Colonic mucosa (tissue), 4 donors: ENCODE measurements around the gene INTS13. TPM values are rescaled to one million over a fixed set of nuclear protein-coding genes. Genes with fewer than 3 reads are reported as not detected.
"Not testable (repeated sequence)": the region's sequence is repeated elsewhere in the genome, so short reads cannot be mapped to it uniquely, and the experiment has no call there.

Experiments used
- DNase-seq: peaks from one replicate; pipeline ENCODE4 v3.0.0-alpha.2; 2020
- H3K27ac ChIP-seq: fragments of 200-600 bp; one replicate; pipeline ENCODE4 v1.8.0; 2021
- H3K27me3 ChIP-seq: fragments of 200-600 bp; one replicate; pipeline ENCODE4 v1.8.0; 2021
- H3K36me3 ChIP-seq: fragments of 200-600 bp; one replicate; pipeline ENCODE4 v1.8.0; 2021
- H3K4me1 ChIP-seq: fragments of 200-600 bp; one replicate; pipeline ENCODE4 v1.8.0; 2021; ENCODE audit warnings: mild to moderate bottlenecking
- H3K4me3 ChIP-seq: fragments of 200-600 bp; one replicate; pipeline ENCODE4 v1.8.0; 2021
- H3K9ac ChIP-seq, 2 donors: one replicate each; pipeline ENCODE4 v1.7.0; 2013; ENCODE audit warnings: control low read depth in 2 of 2, low read depth in 2 of 2, low read length in 2 of 2
- H3K9me3 ChIP-seq: fragments of 200-600 bp; one replicate; pipeline ENCODE4 v1.8.0; 2021
- intact Hi-C: fragments of 100-400 bp; cut with DNase I; formaldehyde crosslinking; loops from one replicate; pipeline ENCODE4 v1.14.1; 2022
- total RNA-seq, 2 donors: library from RNA; stranded (reverse); fragmentation: NEBNext Ultra II Directional in 1 of 2; extraction: Animal tissue kit (Norgen Biotek cat#: 25700) in 1 of 2; gene quantifications; one replicate each; pipeline ENCODE4 v1.2.1, GENCODE V29; 2021
- TF ChIP-seq, protein P1 (sequence below): fragments of 200-600 bp; IDR thresholded peaks from one replicate; pipeline ENCODE4 v1.8.0; 2022; ENCODE audit warnings: antibody characterized with exemption, mild to moderate bottlenecking
- donor health status: healthy.
- donor health status: DM: no; HTN: no; CAD: no.
- donor health status: DM: no; HTN: no; CAD: no.

Gene INTS13
- total RNA-seq, 2 donors from 2014 or later = 15.8 to 17.9 TPM

DNA sequence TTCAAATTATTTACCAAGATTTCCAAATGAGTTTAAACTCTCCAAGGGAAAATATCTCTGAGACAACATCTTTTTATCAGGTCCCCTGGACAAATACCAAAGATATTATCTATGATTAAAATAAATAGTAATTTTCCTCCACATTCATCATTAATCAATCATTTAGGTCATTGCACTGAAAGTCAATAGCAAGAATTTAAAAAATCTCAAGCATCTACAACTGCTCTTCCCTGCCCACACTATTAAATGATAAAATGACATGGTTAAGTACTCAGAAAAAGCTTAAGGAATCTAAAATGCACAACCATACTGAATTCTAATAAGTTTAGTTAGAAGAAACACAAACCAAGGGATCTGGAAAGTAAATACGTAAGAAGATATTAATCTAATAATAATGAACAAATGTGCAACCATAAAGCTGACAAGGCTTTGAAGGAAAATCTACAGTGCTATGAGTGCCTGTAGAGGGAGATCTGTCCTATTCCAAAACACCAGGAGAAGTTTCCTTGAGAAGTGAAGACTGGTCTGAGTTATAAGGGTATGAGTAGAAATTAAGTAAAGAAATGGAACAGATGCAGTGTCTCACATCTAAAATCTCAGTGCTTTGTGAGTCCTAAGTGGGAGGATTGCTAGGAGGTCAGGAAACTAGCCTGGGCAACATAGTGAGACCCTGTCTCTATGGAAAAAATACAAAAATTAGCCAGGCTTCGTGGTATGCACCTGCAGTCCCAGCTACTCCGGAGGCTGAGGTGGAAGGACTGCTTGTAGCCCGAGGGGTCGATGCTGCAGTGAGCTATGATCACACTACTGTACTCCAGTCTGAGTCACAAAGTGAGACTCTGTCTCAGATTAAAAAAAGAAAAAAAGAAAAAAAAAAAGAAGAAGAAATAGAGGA lies 19.2 kb downstream of the INTS13 start:
- Histone ChIP-seq H3K9me3 (no peaks in the 10 kb centered on the region), H3K4me1 (no peaks in the 10 kb centered on the region), H3K4me3 (no peak overlapping the region), H3K9ac (no peak overlapping the region), H3K27ac (no peak overlapping the region), H3K27me3 (no peaks in the 10 kb centered on the region), H3K36me3 (no peaks in the 10 kb centered on the region)
- TF ChIP-seq, protein P1, sequence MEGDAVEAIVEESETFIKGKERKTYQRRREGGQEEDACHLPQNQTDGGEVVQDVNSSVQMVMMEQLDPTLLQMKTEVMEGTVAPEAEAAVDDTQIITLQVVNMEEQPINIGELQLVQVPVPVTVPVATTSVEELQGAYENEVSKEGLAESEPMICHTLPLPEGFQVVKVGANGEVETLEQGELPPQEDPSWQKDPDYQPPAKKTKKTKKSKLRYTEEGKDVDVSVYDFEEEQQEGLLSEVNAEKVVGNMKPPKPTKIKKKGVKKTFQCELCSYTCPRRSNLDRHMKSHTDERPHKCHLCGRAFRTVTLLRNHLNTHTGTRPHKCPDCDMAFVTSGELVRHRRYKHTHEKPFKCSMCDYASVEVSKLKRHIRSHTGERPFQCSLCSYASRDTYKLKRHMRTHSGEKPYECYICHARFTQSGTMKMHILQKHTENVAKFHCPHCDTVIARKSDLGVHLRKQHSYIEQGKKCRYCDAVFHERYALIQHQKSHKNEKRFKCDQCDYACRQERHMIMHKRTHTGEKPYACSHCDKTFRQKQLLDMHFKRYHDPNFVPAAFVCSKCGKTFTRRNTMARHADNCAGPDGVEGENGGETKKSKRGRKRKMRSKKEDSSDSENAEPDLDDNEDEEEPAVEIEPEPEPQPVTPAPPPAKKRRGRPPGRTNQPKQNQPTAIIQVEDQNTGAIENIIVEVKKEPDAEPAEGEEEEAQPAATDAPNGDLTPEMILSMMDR = no peak
- no peak for DNase-seq
- intact Hi-C loops = no loop called here

DNA sequence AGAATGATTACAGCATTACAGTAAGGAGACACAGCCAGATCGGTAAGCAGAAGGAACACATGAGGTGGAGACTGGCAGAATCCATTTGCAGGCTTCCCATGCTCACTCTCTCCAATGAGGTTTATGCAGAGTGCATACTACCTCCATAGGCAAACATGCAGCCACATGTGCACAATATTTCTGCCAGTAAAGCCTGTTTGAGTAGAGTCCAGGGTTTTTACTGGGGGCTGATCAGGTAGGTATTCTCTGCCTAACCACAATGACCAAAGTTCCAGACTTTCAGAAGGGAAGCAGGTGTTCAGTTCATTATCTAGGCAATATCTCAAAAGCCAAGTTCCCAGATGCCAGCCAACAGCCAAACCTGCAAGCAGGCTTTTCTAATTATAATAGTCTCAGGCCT lies 31.1 kb downstream of the INTS13 start:
- no peaks in the 10 kb centered on the region for H3K36me3 ChIP-seq

DNA sequence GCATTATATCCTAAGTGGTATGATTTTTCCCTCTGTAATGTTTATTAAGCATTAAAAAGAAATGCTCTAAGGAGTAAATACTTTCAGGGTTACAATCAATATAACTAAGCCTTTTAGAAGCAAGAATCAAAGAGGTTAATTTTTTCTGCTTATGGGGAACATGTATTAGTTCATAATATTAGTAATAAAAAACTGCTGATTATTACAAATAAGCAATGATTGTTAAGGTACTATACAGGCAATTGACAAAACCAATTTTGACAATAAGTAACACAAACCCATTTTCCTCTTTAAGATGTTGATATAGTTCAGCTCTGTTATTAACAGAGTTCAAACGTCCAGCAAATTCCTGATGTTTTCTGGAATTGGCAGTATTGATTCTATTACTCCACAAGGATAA lies 31.8 kb downstream of the INTS13 start:
- Histone ChIP-seq H3K9me3 (no peaks in the 10 kb centered on the region), H3K4me1 (no peaks in the 10 kb centered on the region), H3K27ac (no peak overlapping the region), H3K4me3 (no peak overlapping the region), H3K36me3 (no peaks in the 10 kb centered on the region), H3K27me3 (no peaks in the 10 kb centered on the region), H3K9ac (no peak overlapping the region)
- TF ChIP-seq, protein P1 = no peak
- intact Hi-C loops = no loop called here
- no peak for DNase-seq

More for the DNA sequence above, 31.1 kb downstream of the INTS13 start:
- Histone ChIP-seq H3K27me3 (no peaks in the 10 kb centered on the region), H3K9ac (no peak overlapping the region), H3K27ac (no peak overlapping the region), H3K4me1 (no peaks in the 10 kb centered on the region), H3K9me3 (no peaks in the 10 kb centered on the region), H3K4me3 (no peak overlapping the region)
- TF ChIP-seq, protein P1 = no peak
- intact Hi-C loops = no loop called here
- DNase-seq = no peak

DNA sequence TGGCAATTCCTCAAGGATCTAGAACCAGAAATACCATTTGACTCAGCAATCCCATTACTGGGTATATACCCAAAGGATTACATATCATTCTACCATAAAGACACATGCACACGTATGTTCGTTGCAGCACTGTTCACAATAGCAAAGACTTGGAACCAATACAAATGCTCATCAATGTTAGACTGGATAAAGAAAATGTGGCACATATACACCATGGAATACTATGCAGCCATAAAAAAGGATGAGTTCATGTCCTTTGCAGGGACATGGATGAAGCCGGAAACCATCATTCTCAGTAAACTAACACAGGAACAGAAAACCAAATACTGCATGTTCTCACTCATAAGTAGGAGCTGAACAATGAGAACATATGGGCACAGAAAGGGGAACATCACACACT lies 34.4 kb downstream of the INTS13 start:
- H3K4me3 ChIP-seq, DNase-seq, H3K27ac ChIP-seq, H3K4me1 ChIP-seq, H3K9ac ChIP-seq, intact Hi-C loops, H3K9me3 ChIP-seq, H3K36me3 ChIP-seq, H3K27me3 ChIP-seq: not testable (repeated sequence)

DNA sequence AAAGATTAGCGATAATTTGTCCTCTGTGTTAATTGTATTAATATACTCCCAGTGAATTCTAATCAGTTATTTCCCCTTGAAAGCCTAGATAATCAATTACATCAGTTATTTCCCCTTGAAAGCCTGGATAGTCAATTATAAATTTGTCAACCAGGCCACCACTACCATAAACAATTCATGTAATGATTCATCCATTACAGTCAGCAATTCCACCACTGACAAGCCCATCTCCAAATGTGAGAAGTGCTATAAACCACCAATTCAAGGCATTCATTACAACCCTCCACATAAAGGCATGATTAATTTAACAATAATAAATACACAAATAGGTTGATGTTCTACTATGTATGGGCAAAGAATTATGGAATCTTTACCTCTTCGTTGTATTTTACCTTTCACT lies 40.9 kb downstream of the INTS13 start:
- no peaks in the 10 kb centered on the region for H3K9me3 ChIP-seq
- H3K27me3 ChIP-seq = no peaks in the 10 kb centered on the region
- H3K4me3 ChIP-seq = no peak overlapping the region
- no peaks in the 10 kb centered on the region for H3K36me3 ChIP-seq
- no peaks in the 10 kb centered on the region for H3K4me1 ChIP-seq
- DNase-seq = no peak
- TF ChIP-seq, protein P1 = no peak
- H3K9ac ChIP-seq = no peak overlapping the region
- intact Hi-C loops = no loop called here
- H3K27ac ChIP-seq = no peak overlapping the region

DNA sequence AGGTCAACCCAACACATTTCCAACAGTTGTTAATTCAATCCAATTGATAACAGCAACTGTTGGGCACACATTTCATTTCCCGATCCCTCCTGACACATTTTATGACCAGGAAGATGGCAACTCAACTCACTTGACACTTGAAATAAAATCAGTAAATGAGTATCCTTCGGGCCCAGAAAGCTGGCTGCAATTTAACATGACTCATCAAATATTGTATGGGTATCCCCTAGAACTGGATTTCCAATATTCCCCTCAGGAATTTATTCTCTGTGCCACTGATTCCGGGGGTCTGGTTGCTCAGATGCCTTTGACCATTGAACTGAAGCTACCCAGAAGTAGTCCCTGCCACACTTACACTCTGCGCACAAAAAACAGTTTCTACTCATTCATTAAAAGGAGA lies 42.1 kb downstream of the INTS13 start:
- Histone ChIP-seq H3K4me3 (no peak overlapping the region), H3K36me3 (no peaks in the 10 kb centered on the region), H3K27ac (no peak overlapping the region), H3K9me3 (no peaks in the 10 kb centered on the region), H3K4me1 (no peaks in the 10 kb centered on the region), H3K9ac (no peak overlapping the region), H3K27me3 (no peaks in the 10 kb centered on the region)
- TF ChIP-seq, protein P1 = no peak
- DNase-seq = no peak
- intact Hi-C loops = no loop called here
